Hepatocyte (in vitro differentiated cells): Measurements from ENCODE around the gene TENM4. TPM values are rescaled to one million over a fixed set of nuclear protein-coding genes. Genes with fewer than 3 reads are reported as not detected.
"Not testable (repeated sequence)": the region's sequence is repeated elsewhere in the genome, so short reads cannot be mapped to it uniquely, and the experiment has no call there.

ENCODE experiments used
- DNase-seq: peaks from one replicate; pipeline ENCODE4 v3.0.0-alpha.2; 2016; ENCODE audit warnings: low spot score
- H2AFZ ChIP-seq: fragments of 200-600 bp; sonication (generic); 2 replicates; pipeline ENCODE4 v1.6.0; 2016; ENCODE audit warnings: antibody characterized with exemption, mild to moderate bottlenecking
- H3K27ac ChIP-seq: fragments of 200-600 bp; sonication (generic); 2 replicates; pipeline ENCODE4 v1.5.1; 2016; ENCODE audit warnings: mild to moderate bottlenecking
- H3K27me3 ChIP-seq: fragments of 200-600 bp; sonication (generic); 2 replicates; pipeline ENCODE4 v1.6.1; 2016
- H3K36me3 ChIP-seq: fragments of 200-600 bp; sonication (generic); replicated peaks from 2 replicates; pipeline ENCODE4 v1.5.1; 2016; ENCODE audit warnings: low read depth; ENCODE audit not compliant: insufficient read depth
- H3K4me1 ChIP-seq: fragments of 200-600 bp; sonication (generic); 2 replicates; pipeline ENCODE4 v1.5.1; 2016; ENCODE audit warnings: mild to moderate bottlenecking, moderate library complexity; ENCODE audit not compliant: insufficient read depth
- H3K4me2 ChIP-seq: fragments of 200-600 bp; sonication (generic); 2 replicates; pipeline ENCODE4 v1.6.0; 2016
- H3K4me3 ChIP-seq: fragments of 200-600 bp; sonication (generic); 2 replicates; pipeline ENCODE4 v1.5.1; 2016; ENCODE audit warnings: mild to moderate bottlenecking
- H3K79me2 ChIP-seq: fragments of 200-600 bp; sonication (generic); 2 replicates; pipeline ENCODE4 v1.6.0; 2017; ENCODE audit warnings: mild to moderate bottlenecking
- H3K9me2 ChIP-seq: fragments of 200-600 bp; sonication (generic); replicated peaks from 2 replicates; pipeline ENCODE4 v1.6.0; 2017; ENCODE audit warnings: mild to moderate bottlenecking; ENCODE audit not compliant: insufficient read depth
- H3K9me3 ChIP-seq: fragments of 200-600 bp; sonication (generic); 2 replicates; pipeline ENCODE4 v1.5.1; 2016; ENCODE audit warnings: low read depth, mild to moderate bottlenecking
- H4K20me1 ChIP-seq: fragments of 200-600 bp; sonication (generic); 2 replicates; pipeline ENCODE4 v1.6.0; 2016; ENCODE audit warnings: mild to moderate bottlenecking; ENCODE audit not compliant: insufficient read depth, poor library complexity, severe bottlenecking
- EZH2 ChIP-seq: fragments of 200-600 bp; sonication (generic); IDR thresholded peaks from 2 replicates; pipeline ENCODE4 v1.6.1; 2016; ENCODE audit warnings: antibody characterized with exemption, mild to moderate bottlenecking, borderline replicate concordance
- EZH2phosphoT487 ChIP-seq: fragments of 200-600 bp; sonication (generic); IDR thresholded peaks from one replicate; pipeline ENCODE4 v1.6.1; 2018; ENCODE audit warnings: antibody characterized with exemption, mild to moderate bottlenecking, low read depth, moderate library complexity; ENCODE audit not compliant: unreplicated experiment, severe bottlenecking
- WGBS: methylation state at CpG from one replicate; pipeline ENCODE4 v1.1.6; 2016; ENCODE audit warnings: low lambda C conversion rate; ENCODE audit errors: missing lambda C conversion rate; 5-methylcytosine and 5-hydroxymethylcytosine counted together
- polyA plus RNA-seq: library from polyadenylated mRNA; unstranded; fragments of >200 nt; fragmentation: Nextera tagmentation; extraction: Ambion mirVana; gene quantifications from 2 replicates; pipeline ENCODE4 v1.2.1, GENCODE V29; 2016
- total RNA-seq: library from RNA; depleted of rRNA; stranded (reverse); fragments of >200 nt; gene quantifications from 2 replicates; pipeline ENCODE4 v1.2.3, GENCODE V29; 2014
- TF ChIP-seq, protein P1 (sequence below): fragments of 200-600 bp; sonication (generic); IDR thresholded peaks from 2 replicates; pipeline ENCODE4 v1.5.1; 2016; ENCODE audit warnings: antibody characterized with exemption, mild to moderate bottlenecking; ENCODE audit not compliant: poor library complexity

Gene TENM4
- total and polyA plus RNA-seq, 2 experiments from 2014 or later, result 18.4 to 18.7 TPM

DNA sequence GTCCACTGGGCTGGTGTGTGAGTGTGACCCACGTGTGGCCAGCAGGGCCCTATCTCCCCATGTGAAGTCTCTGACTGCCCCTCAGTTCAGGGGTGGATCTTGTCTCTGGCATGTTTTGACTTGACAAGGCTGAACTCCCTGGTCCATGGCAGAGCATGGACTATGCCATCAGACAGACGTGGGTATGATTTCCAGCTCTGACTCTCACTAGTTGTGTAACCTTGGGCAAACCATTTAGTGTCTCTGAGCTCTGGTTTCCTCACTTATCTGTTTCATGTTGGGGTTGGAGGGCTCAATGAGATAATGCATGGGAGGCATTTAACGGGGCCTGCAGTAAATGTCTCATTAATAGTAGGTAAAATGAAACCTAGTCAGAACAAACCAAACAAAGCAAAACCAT is 611.7 kb downstream of the TENM4 start:
- no peaks in the 10 kb centered on the region for H3K9me2 ChIP-seq
- no peaks in the 10 kb centered on the region for H3K27me3 ChIP-seq
- no peaks in the 10 kb centered on the region for H3K79me2 ChIP-seq
- no peak for DNase-seq
- no peak overlapping the region for H3K27ac ChIP-seq
- H3K4me1 ChIP-seq, result no peaks in the 10 kb centered on the region
- H3K9me3 ChIP-seq, result no peaks in the 10 kb centered on the region
- no peak overlapping the region for H2AFZ ChIP-seq
- TF ChIP-seq, protein P1, sequence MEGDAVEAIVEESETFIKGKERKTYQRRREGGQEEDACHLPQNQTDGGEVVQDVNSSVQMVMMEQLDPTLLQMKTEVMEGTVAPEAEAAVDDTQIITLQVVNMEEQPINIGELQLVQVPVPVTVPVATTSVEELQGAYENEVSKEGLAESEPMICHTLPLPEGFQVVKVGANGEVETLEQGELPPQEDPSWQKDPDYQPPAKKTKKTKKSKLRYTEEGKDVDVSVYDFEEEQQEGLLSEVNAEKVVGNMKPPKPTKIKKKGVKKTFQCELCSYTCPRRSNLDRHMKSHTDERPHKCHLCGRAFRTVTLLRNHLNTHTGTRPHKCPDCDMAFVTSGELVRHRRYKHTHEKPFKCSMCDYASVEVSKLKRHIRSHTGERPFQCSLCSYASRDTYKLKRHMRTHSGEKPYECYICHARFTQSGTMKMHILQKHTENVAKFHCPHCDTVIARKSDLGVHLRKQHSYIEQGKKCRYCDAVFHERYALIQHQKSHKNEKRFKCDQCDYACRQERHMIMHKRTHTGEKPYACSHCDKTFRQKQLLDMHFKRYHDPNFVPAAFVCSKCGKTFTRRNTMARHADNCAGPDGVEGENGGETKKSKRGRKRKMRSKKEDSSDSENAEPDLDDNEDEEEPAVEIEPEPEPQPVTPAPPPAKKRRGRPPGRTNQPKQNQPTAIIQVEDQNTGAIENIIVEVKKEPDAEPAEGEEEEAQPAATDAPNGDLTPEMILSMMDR, result no peak
- TF ChIP-seq EZH2phosphoT487 (no peak), EZH2 (no peak)
- H3K4me2 ChIP-seq, result no peak overlapping the region
- H3K4me3 ChIP-seq, result no peak overlapping the region
- no peaks in the 10 kb centered on the region for H3K36me3 ChIP-seq
- no peaks in the 10 kb centered on the region for H4K20me1 ChIP-seq
- WGBS, result 73% methylated on average over 2 of the region's 3 CpGs

DNA sequence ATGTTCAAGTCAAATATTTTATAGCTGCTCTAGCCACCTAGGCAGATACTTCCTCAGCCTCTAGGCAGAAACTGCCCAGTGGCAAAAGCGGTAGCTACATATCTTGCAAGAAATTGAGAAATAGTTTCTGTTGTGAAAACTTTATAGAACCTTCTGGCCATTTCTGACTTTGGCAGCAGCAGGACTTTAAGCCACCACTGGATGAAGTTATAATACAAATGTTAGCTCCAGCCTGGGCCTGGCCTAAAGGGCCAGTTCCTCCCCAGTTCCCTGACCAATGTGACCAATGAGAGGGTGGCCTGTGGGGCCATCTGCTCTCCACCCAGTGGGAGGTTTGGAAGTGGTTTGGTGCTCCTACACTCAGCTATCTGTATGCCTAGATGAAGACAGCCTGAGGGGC is 612.2 kb downstream of the TENM4 start:
- no peaks in the 10 kb centered on the region for H3K79me2 ChIP-seq
- no peaks in the 10 kb centered on the region for H3K9me3 ChIP-seq
- DNase-seq, result no peak
- TF ChIP-seq, protein P1, result no peak
- TF ChIP-seq EZH2 (no peak), EZH2phosphoT487 (no peak)
- H3K4me2 ChIP-seq, result no peak overlapping the region
- no peak overlapping the region for H3K27ac ChIP-seq
- no peaks in the 10 kb centered on the region for H3K9me2 ChIP-seq
- 83% methylated on average over 1 of the region's 1 CpG for WGBS
- H2AFZ ChIP-seq, result no peak overlapping the region
- no peaks in the 10 kb centered on the region for H3K4me1 ChIP-seq
- H4K20me1 ChIP-seq, result no peaks in the 10 kb centered on the region
- no peaks in the 10 kb centered on the region for H3K27me3 ChIP-seq
- H3K36me3 ChIP-seq, result no peaks in the 10 kb centered on the region
- no peak overlapping the region for H3K4me3 ChIP-seq

DNA sequence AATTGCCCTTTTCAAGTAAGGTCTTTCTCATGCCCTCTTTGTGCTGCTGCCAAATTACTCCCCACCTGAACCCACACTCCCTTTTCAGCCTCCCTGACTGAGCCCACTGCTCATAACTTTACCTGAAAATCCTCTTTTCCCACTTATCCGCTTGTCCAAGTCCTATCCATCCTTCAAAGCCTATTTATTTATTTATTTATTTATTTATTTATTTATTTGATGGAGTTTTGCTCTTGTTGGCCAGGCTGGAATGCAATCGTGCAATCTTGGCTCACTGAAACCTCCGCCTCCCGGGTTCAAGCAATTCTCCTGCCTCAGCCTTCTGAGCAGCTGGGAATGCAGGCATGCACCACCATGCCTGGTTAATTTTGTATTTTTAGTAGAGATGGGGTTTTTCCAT is 613.5 kb downstream of the TENM4 start:
- 98% methylated on average over 4 of the region's 4 CpGs for WGBS
- H3K27ac ChIP-seq, H2AFZ ChIP-seq: not testable (repeated sequence)

DNA sequence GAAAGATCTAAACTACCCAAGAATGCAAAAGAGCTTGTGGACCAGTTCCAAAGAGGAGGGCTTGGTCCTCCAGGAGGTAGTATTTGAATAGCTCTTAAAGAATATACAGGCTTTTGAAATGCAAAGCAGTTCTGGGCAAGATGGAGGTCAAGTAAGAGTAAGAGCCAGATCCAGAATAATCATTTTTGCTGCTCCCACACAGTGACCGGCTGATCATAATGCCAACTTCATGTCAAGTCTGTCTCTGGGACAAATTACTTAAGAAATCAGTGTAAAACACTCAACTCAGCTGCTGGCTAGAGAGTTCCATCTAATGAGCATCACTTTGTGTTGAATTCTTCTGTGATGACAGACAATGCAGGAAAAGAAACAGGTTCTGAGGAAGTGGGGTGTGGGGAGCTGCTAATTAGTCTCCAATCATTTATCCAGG is 615.2 kb downstream of the TENM4 start:
- peak; percentile 26 for DNase-seq

More for the DNA sequence above, 613.5 kb downstream of the TENM4 start:
- H4K20me1 ChIP-seq, H3K4me1 ChIP-seq, H3K4me2 ChIP-seq, H3K27me3 ChIP-seq, H3K4me3 ChIP-seq, H3K9me3 ChIP-seq, H3K36me3 ChIP-seq, DNase-seq, H3K79me2 ChIP-seq, H3K9me2 ChIP-seq: not testable (repeated sequence)

More for the DNA sequence above, 615.2 kb downstream of the TENM4 start:
- no peak overlapping the region for H3K4me2 ChIP-seq
- H3K27ac ChIP-seq, result peak overlapping the region; percentile 44
- no peaks in the 10 kb centered on the region for H3K9me2 ChIP-seq
- H2AFZ ChIP-seq, result no peak overlapping the region
- TF ChIP-seq EZH2phosphoT487, result no peak
- TF ChIP-seq, protein P1, result no peak
- no peak for TF ChIP-seq EZH2
- H4K20me1 ChIP-seq, result no peaks in the 10 kb centered on the region
- H3K79me2 ChIP-seq, result no peaks in the 10 kb centered on the region
- peaks cover 8% of the 10 kb centered on the region for H3K4me1 ChIP-seq
- H3K9me3 ChIP-seq, result no peaks in the 10 kb centered on the region
- H3K4me3 ChIP-seq, result no peak overlapping the region
- H3K36me3 ChIP-seq, result no peaks in the 10 kb centered on the region
- no peaks in the 10 kb centered on the region for H3K27me3 ChIP-seq
- 88% methylated on average over 1 of the region's 1 CpG for WGBS
